GDM1 (cell line): ENCODE data around the gene ZNF318.
"Not testable (repeated sequence)": the region's sequence is repeated elsewhere in the genome, so short reads cannot be mapped to it uniquely, and the experiment has no call there.

ENCODE experiments used
- DNase-seq: peaks from one replicate; lab custom pipeline; 2025; lab: John Stamatoyannopoulos, UW

ZNF318 gene

DNA sequence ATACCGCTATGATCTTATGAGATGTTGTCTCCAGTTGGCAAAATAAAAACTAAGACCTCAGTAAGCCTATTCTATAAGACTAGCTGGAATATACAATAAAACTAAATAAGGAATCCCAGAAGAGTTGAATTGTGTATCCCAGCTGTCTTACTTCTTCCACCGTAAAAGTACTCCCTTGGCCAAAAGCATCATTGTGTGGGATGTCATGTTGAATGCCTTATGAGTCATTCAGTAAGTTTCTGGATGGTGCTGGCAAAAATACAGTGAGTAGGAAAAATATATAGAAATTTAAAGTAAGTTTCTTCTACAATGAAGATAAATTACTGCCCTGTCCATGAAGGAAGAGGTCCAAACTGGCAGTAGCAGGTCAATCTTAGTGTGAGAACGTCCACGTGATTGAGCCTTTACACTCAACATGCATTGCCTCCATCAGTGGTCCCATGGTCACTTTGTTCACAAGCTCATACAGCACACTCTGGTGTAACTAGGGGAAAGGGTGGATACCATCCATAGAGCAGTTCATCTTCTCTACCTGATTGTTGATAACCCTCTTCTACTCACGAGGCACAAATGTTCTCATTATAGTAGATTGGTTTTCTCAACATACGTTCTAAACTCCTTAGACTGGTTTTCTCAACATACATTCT lies 13.7 kb upstream of the ZNF318 start:
- no peak for DNase-seq

DNA sequence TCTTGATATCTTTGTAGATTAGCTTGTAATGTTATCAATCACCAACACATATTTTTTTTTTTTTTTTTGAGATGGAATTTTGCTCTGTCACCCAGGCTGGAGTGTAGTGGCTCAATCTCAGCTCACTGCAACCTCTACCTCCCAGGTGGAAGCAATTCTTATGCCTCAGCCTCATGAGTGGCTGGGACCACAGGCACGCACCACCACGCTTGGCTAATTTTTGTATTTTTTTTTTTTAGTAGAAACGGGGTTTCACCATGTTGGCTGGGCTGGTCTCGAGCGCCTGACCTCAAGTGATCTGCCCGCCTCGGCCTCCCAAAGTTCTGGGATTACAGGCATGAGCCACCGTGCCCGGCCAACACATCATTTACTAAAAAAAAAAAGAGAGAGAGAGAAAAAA lies 11.4 kb upstream of the ZNF318 start:
- not testable (repeated sequence) for DNase-seq

DNA sequence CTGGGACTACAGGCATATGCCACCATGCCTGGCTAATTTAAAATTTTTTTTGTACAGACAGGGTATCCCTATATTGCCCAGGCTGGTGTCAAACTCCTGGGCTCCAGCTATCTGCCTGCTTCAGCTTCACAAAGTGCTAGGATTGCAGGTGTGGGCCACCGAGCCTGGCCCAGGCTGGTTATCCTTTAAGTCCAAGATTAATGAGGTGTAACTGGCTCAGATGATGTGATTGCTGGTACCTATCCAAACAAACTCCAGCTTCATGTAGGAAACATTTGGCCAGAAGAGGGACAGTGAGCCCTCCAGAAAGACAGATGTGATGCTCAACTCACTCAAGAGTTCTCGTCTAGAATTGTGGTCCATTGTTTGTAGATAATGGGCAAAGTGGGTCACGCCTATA lies 9.2 kb upstream of the ZNF318 start:
- no peak for DNase-seq

DNA sequence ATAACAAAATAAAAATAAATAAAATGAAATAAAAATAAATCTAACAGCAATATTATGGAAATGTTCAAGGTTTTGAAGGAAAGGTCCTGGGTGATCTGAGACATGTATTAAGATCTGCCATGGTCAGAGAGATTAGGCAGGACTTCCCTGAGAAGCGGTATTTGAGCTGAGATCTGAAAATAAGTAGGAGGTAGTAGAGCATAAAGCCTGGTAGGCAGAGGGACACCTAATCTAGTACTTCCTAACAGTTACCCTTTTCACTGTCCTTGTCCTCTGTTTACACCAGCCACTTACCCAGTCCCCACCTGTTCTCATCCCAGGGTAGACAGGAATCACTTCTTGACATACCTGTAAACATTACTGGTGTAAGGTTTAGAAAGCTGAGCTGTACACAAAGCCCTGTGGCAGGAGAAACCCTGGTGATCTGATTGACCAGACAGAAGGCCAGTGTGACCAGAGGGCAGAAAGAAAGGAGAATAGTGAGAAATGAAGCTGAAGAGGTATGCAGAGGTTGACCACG lies 8.3 kb upstream of the ZNF318 start:
- no peak for DNase-seq

DNA sequence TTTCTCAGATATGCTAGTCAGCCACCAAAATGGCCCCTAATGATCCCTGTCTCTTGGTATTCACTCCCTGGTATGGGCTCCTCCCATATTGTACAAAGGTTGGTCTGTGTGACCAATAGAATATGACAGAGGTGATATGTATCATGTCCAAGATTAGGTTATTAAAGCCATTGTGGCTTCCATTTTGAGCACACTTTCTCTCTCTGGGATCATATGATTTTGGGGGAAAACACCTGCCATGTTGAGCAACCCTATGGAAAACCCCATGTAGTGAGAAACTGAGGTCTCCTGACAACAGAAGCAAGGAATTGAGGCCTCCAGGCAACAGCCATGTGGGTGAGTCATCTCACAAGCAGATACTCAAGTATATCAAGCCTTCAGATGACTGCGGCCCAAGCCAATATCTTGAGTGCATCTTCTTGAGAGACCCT lies 7.1 kb upstream of the ZNF318 start:
- no peak for DNase-seq

DNA sequence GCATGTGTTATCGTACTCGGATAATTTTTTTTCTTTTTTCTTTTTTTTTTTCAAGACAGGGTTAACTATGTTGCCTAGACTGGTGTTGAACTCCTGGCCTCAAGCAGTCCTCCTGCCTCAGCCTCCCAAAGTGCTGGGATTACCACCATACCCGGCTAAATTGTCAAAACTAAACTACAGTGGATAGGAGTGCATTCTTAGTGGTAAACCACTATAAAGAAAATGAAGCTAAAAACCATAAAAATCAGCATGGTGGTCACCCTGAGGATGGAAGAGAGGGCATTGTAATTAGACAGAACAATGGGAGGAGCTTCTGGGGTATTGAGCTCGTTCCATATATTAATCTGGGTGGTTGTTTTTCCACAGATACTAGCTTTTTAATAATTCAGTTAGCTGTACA lies 6.2 kb upstream of the ZNF318 start:
- DNase-seq: no peak

DNA sequence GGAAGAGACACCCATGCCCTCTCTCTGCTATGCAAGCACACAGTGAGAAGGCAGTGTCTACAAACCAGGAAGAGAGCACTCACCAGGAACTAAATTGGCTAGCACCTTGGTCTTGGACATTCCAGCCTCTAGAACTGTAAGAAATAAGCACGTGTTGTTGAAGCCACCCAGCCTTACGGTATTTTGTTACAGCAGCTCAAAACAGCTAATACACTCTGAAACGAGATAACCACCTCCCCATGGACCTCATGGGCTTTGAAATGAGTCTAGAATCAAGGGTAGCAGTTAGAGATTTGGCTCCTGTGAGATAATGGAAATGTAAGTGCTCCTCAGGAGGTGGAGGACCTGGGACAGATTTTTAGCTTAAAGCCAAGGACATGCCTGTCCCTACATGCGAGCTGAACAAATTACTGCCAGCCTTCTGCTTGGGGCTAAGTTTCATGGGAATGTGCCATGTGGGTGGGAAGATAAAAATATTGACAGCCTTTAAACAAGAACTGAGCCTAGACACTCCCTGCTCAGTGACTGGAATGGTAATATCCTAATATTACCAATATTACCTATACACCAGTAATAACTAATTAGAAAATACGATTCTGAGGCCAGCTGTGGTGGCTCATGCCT lies 3.9 kb upstream of the ZNF318 start:
- DNase-seq: no peak

DNA sequence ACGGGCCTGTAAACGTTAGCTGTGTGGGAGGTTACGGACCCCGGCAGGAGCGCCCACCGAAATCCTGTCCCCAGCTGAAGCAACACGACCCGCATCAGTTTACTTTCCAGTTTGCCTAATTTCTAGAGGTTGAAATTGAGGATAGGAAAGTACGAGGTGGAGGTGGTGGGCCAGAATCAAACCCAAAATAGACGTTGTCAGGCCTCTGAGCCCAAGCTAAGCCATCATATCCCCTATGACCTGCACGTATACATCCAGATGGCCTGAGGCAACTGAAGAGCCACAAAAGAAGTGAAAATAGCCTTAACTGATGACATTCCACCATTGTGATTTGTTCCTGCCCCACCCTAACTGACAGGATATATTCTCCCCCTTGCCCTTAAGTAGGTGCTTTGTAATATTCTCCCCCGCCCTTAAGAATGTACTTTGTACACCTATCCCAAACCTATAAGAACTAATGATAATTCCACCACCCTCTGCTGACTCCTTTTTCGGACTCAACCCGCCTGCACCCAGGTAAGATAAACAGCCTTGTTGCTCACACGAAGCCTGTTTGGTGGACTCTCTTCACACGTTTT lies 645 bp upstream of the ZNF318 start:
- not testable (repeated sequence) for DNase-seq

DNA sequence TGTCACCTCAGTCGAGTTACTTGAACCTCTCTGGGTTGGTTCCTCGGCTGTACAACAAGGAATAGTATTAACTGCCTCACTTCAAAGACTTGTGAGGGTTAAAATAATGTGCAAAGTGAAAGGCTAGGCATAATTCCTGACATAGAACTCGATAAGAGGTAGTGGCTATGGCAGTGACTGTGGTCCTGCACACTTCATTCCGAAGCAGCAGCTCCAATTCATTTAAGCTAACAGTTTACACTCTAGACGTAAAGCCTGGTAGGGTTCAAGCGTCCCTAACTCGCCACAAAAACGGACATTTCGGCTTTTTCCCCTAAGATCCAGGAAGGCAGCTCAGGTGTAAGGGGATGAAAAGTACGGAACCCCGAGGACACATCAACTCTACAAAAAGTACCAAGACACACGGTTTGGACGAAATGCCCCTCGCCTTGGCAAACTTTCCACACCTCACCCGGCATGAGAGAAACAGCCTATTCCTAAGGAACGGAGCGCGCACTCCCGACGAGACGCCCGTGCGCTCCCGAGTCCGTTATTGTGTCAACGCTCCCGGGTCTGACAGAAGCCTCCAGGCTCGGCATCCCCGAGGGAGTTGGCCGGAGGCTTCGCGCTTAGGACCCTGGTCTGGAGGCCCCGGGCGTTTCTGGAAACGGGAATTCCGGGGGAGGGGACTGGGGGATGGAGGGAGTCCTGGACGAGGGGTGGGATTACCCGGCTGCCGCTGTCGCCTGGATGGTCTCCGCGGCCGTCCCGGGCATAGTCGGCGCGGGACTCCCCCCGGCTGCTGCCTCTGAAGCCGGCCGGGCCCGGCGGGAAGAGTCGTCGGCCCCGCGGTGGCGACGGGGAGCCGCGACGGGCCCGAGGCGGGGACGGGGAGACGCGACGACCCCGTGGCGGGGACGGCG lies 937 bp downstream of the ZNF318 start:
- DNase-seq: no peak

DNA sequence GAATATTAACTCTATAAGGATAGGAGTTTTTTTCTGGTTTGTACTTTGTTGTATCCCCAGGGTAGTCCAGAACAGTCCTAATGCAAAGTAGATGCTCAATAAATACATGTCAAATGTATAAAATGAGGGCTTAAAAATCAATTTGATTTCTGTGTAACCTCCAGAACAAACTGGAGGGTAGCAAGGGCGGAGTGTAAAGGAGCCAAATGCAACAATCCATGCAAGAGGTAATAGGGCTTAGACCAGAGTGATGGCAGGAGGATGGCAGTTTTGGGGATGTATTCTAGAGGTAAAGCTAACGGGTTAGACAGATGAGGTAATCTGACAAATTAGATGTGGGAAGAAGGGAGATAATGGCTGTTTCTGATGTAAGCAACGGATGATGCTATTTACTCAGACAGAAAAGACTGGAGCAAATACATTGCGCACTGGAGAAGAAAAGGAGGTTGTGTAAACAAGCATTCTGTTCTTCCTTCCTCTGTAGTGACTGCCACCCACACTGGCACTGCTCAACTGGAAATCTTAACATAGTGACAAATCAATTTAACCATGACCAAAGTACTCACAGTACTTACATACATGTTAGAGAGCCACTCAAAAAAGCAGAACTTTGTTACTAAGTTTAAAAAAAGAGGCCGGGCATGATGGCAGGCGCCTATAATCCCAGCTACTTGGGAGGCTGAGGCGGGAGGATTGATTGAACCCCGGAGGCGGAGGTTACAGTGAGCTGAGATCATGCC lies 2.0 kb downstream of the ZNF318 start:
- no peak for DNase-seq

DNA sequence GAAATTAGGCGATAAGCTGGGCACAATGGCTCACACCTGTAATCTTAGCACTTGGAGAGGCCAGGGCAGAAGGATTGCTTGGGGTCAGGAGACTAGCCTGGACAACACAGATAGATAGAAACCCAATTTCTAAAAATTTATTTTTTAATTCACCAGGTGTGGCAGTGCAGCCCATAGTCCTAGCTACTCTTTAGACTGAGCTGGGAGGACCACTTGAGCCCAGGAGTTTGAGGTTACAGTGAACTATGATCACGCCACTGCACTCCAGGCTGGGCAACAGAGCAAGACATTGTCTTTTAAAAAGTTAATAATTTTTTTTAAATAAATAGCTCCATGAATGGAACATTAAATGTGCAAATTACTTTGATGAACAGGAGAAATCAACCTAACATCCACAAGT lies 8.2 kb downstream of the ZNF318 start:
- no peak for DNase-seq

DNA sequence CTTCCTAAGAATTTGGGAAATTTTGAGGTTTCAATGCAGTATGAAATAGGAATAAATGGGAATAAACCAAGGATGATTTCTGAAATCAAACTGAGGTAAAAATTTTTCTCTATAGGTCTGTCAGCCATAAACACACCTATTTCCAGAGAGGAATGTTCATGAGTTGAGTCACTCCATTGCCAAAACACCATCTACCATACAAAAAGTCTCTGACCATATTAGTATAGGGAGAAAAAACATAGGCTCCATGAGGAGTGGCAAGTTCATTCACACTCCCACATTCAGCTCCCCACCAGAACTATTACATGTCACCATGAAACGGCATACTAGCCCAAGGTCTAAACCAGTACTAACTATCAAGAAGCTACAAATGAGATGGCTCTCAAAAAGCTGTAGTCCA lies 9.6 kb downstream of the ZNF318 start:
- DNase-seq: no peak

DNA sequence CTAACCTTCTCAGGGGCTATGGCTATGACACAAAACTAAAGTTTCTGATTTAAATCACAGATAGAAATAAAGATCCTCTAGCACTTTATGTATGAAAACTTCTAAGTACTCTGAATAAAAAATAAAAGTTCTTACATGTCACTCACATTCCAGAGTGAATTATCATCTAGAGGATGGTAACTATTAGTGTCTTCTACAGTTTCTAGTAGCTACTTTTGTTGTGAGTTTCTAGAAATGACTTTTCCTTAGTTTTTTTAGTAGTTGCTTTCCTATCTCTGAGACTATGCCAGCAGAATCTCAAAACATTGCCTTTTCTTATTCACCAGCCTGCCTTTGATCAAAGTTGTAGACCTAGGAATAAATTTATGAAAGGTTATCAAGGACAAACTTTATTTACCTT lies 10.1 kb downstream of the ZNF318 start:
- no peak for DNase-seq

DNA sequence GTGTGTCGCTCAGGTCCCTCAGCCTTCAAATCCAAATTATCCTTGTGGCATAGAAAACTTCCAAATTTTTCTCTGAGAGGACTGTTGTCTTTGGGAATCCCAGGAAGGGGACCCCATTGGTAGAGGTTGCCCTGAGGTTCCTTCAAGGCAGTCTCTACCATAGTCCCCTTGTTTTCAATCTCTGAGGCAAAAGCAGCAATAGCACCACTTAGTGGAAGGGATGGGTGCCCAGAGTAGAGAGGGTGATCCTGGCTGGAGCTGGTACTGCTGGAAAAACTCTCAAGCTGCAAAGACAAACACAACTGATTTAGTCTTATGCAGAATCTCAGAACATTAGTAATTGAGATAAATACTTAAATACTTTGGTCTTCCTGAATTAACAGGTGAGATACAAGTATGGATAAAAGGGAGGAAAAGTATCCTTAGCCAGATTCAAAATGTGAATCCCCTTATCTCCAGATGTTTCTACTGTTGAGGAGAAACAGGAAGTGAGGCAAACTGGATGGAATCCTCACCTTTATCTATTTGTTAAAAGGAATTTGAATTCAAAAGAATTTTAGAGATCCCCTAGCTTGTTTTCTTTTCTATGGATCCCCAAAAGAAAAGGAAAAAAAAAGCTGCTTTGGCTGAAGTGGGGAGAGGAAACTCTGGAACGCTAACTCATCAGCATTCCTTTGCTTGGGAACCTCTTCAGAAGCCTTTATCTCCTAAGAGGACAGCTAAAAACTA lies 13.4 kb downstream of the ZNF318 start:
- peak; percentile 8 for DNase-seq

DNA sequence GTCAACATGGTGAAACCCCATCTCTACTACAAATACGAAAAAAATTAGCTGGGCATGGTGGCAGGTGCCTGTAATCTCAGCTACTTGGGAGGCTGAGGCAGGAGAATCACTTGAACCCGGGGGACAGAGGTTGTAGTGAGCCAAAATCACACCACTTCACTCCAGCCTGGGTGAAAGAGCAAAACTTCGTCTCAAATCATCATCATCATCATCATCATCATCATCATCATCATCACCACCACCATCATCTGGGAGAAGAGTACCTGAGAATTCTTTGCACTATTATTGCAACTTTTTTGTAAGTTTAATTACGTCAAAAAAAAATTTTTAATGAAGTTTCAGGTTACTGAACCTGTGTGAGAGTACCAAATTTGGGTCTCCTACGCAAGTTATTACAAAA lies 17.5 kb downstream of the ZNF318 start:
- not testable (repeated sequence) for DNase-seq

DNA sequence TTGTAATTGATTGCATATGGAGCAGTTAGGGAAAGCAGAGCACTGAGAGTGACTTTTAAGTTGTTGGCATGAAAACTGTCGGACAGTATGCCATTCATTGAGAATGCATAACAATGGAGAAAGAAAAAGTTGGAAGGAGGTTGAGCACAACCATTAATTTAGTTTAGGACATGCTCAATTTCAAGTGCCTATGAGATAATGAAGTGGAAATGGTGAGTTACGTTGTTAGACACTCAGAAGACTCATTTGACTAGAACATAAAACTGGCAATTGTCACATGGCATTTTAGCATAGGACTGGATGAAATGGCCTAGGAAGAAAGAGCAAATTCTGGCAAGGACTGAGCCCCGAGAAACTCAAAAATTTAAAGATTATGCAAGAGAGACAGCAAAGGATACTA lies 22.0 kb downstream of the ZNF318 start:
- DNase-seq: no peak

DNA sequence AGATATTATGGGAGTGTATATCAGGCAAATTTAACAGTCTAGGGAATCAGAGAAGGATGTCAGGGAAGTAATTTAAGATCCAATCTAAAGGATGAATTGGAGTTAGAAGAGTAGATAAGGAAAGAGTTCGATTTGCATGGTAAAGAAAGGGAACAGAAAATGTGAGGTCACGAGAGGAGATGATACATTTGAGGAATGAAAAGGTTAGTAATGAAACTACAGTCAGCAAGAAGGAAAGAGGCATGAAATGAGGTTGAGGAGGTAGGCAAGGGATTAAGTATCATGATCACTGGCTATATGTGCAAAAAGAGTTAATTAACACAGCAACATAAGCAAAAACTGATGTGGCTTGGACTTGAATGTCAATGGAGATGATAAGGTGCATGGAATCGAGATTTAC lies 22.4 kb downstream of the ZNF318 start:
- DNase-seq: no peak

DNA sequence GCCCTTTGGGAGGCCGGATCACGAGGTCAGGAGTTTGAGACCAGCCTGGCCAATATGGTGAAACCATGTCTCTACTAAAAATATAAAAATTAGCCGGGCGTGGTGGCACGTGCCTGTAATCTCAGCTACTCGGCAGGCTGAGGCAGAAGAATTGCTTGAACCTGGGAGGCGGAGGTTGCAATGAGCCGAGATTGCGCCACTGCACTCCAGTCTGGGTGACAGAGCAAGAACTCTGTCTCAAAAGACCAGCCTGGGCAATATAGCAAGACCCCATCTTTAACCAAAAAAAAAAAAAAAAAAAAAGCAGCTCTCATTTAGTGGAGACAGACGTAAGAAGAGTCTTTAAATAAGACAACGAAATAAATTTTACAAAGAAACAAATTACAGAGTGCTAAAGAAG lies 23.2 kb downstream of the ZNF318 start:
- DNase-seq: not testable (repeated sequence)

DNA sequence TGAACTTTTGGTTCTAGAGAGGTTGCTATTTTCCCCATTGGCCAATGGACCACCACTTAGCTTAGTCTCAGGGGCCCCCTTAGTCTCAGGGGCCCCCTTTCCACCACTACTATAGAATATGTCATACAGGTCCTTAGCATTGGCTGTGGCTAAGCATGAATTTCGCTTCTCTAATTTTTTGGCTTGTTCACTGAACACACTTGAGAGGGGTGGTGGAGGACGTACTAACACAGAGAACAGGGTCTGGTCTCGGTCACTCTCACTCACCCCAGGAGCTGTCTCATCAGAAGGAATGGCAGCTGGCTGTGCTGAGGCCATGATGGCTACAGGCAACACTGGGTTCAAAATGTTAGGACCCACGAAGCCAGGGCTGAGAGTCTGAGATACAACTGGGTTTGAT lies 30.3 kb downstream of the ZNF318 start:
- DNase-seq: no peak

DNA sequence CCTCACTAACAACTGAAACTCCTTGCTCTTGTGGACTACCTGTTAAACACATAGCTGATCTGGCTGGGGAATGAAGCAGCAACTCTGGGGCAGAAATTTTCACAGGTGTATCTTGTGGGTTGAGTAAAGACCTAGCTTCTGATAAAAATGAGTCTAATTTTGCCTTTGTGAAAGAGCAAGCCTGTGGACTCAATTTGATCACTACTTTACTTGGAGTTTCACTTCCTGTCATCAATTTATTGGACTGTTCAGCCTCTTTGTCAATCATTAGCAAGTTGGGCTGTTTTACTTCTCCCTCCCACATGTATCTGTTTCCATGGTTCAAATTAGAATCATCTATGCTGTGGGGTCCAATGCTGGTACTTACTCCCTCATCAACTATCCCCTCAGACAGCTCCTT lies 31.2 kb downstream of the ZNF318 start:
- DNase-seq: no peak

DNA sequence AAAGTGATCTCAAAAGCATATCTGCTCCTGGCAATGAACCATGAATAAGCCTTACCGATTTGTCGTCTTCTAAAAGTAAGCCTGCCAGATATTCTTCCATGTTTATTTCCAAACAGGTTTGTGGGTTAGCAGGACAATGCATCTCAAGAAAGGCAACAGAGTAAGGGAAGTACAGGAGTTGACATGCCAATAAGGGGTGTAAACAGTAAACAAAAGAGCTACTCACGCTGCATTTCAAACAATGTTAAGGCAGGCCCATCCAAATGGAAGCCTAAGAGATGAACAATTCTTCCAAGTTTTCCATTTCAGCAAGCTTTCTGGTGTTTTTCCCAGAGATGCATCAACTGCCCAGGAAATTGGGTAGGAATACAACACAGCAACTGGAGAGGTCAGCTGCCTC lies 33.1 kb downstream of the ZNF318 start:
- no peak for DNase-seq
